H1 (cell line): ENCODE measurements around the gene POMP. TPM values are rescaled to one million over a fixed set of nuclear protein-coding genes. Genes with fewer than 3 reads are reported as not detected.

Experiments used
- ATF3 ChIP-seq: IDR thresholded peaks from 2 replicates; pipeline ENCODE4 v1.6.1; 2011; ENCODE audit warnings: low read depth, mild to moderate bottlenecking, low read length; ENCODE audit not compliant: insufficient read depth
- BRCA1 ChIP-seq: IDR thresholded peaks from 2 replicates; pipeline ENCODE4 v1.6.1; 2012; ENCODE audit warnings: low read depth, low read length, improper control_type of control experiment
- CEBPB ChIP-seq: IDR thresholded peaks from 2 replicates; pipeline ENCODE4 v1.6.1; 2012; ENCODE audit warnings: low read depth, low read length
- EZH2 ChIP-seq: fragments of 200-600 bp; sonication (generic); IDR thresholded peaks from 2 replicates; pipeline ENCODE4 v1.7.1; 2012; ENCODE audit warnings: low read depth, mild to moderate bottlenecking, moderate library complexity, low read length, inconsistent platforms; ENCODE audit not compliant: severe bottlenecking
- FOSL1 ChIP-seq: IDR thresholded peaks from 2 replicates; pipeline ENCODE4 v1.6.1; 2011; ENCODE audit warnings: mild to moderate bottlenecking, low read depth, low read length, moderate library complexity; ENCODE audit not compliant: insufficient read depth
- HDAC2 ChIP-seq, 2 experiments: fragments of 300-600 bp in 1 of 2; sonication (generic) in 1 of 2; IDR thresholded peaks; 2 replicates each; pipeline ENCODE4 v1.6.1; 2011 to 2012; ENCODE audit warnings: low read depth in 2 of 2, low read length in 2 of 2, mild to moderate bottlenecking in 2 of 2, moderate library complexity in 2 of 2, borderline replicate concordance in 1 of 2, inconsistent platforms in 1 of 2
- JUND ChIP-seq: IDR thresholded peaks from 2 replicates; pipeline ENCODE4 v1.6.1; 2011; ENCODE audit warnings: mild to moderate bottlenecking, improper control_type of control experiment, low read length
- MAFK ChIP-seq: IDR thresholded peaks from 2 replicates; pipeline ENCODE4 v1.6.1; 2012; ENCODE audit warnings: low read depth, mild to moderate bottlenecking, improper control_type of control experiment, low read length
- MAX ChIP-seq: IDR thresholded peaks from 2 replicates; pipeline ENCODE4 v1.6.1; 2012; ENCODE audit warnings: inconsistent platforms
- POLR2A ChIP-seq, 2 experiments: IDR thresholded peaks; 1 replicate in 1 of 2; 2 replicates in 1 of 2; pipeline ENCODE4 v1.6.1; 2011; ENCODE audit warnings: low read depth in 2 of 2, low read length in 2 of 2, mild to moderate bottlenecking in 2 of 2; ENCODE audit errors: control extremely low read depth in 1 of 2
- RBBP5 ChIP-seq: IDR thresholded peaks from 2 replicates; pipeline ENCODE4 v1.7.1; 2012; ENCODE audit warnings: low read depth, mild to moderate bottlenecking, inconsistent platforms, low read length, moderate library complexity, borderline replicate concordance
- RNF2 ChIP-seq: fragments of 200-900, 300-1000 bp; sonication (generic); IDR thresholded peaks from 2 replicates; pipeline ENCODE4 v1.7.1; 2016; ENCODE audit warnings: borderline replicate concordance, low read depth, mild to moderate bottlenecking, antibody characterized with exemption, low read length; ENCODE audit not compliant: poor library complexity, severe bottlenecking; ENCODE audit errors: missing control alignments
- SAP30 ChIP-seq: fragments of 300-600 bp; sonication (generic); IDR thresholded peaks from 2 replicates; pipeline ENCODE4 v1.7.1; 2012; ENCODE audit warnings: low read length, moderate library complexity, mild to moderate bottlenecking, inconsistent platforms; ENCODE audit not compliant: insufficient read depth, insufficient replicate concordance
- SIRT6 ChIP-seq: IDR thresholded peaks from one replicate; pipeline ENCODE4 v1.7.1; 2012; ENCODE audit warnings: low read length, inconsistent platforms
- TAF1 ChIP-seq: IDR thresholded peaks from 2 replicates; pipeline ENCODE4 v1.6.1; 2011; ENCODE audit warnings: mild to moderate bottlenecking, low read depth, low read length
- TBP ChIP-seq: IDR thresholded peaks from 2 replicates; pipeline ENCODE4 v1.6.1; 2011; ENCODE audit warnings: low read depth, low read length, improper control_type of control experiment
- TEAD4 ChIP-seq: IDR thresholded peaks from 2 replicates; pipeline ENCODE4 v1.6.1; 2012; ENCODE audit warnings: low read depth, low read length, inconsistent platforms, mixed read lengths
- polyA plus RNA-seq, 7 experiments: library from polyadenylated mRNA; depleted of rRNA in 3 of 7; stranded (reverse) in 5 of 7; unstranded in 2 of 7; fragments of >200 nt in 5 of 7; fragments of 200-250 nt in 2 of 7; gene quantifications; 1 replicate in 5 of 7; 2 replicates in 1 of 7; 4 replicates in 1 of 7; pipeline versions ENCODE4 v1.2.1 to v1.2.3, GENCODE V29; 2011 to 2013; ENCODE audit warnings: missing spikeins in 2 of 7, mixed read lengths in 2 of 7
- total RNA-seq: library from RNA; stranded (reverse); fragmentation: NEBNext Ultra II Directional; extraction: Animal tissue kit (Norgen Biotek cat#: 25700); gene quantifications from 2 replicates; pipeline ENCODE4 v1.2.1, GENCODE V29; 2021
- TF ChIP-seq, protein P1 (sequence below): IDR thresholded peaks from 2 replicates; pipeline ENCODE4 v1.6.1; 2012; ENCODE audit warnings: low read length, inconsistent platforms
- TF ChIP-seq, protein P2 (sequence below): IDR thresholded peaks from 2 replicates; pipeline ENCODE4 v1.6.1; 2011; ENCODE audit warnings: low read length, improper control_type of control experiment

Gene POMP
- total and polyA plus RNA-seq, 2 of the 8 experiments (the other 6 are each of a cell fraction or from before 2014, with no cell fraction given), result 38.4 to 115 TPM

- TF ChIP-seq ATF3 (no peak), CEBPB (no peak), BRCA1 (no peak), TAF1 (no peak), SIRT6 (no peak), FOSL1 (no peak), JUND (0 out of 2 replicates have a peak, but pooled peaks have one; percentile 36), TBP (peak; percentile 14; the same call in 1 of the 2 replicates), MAX (peak; percentile 52; the same call in 1 of the 2 replicates), RNF2 (no peak), RBBP5 (peak; percentile 85), HDAC2 (IDR thresholded peaks at IDR 0.05; ENCODE audit: borderline replicate concordance in 1 of 2, low read depth in 2 of 2, low read length in 2 of 2) (peak; percentile 6 to 90; a peak in 2 of 4 replicates), POLR2A (IDR thresholded peaks at IDR 0.05; ENCODE audit: control extremely low read depth in 1 of 2, low read depth in 2 of 2, low read length in 2 of 2) (no peak), MAFK (no peak), SAP30 (no peak), EZH2 (no peak), TEAD4 (0 out of 2 replicates have a peak, but pooled peaks have one; percentile 32)
- TF ChIP-seq, protein P1, sequence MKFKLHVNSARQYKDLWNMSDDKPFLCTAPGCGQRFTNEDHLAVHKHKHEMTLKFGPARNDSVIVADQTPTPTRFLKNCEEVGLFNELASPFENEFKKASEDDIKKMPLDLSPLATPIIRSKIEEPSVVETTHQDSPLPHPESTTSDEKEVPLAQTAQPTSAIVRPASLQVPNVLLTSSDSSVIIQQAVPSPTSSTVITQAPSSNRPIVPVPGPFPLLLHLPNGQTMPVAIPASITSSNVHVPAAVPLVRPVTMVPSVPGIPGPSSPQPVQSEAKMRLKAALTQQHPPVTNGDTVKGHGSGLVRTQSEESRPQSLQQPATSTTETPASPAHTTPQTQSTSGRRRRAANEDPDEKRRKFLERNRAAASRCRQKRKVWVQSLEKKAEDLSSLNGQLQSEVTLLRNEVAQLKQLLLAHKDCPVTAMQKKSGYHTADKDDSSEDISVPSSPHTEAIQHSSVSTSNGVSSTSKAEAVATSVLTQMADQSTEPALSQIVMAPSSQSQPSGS, result no peak
- TF ChIP-seq, protein P2, sequence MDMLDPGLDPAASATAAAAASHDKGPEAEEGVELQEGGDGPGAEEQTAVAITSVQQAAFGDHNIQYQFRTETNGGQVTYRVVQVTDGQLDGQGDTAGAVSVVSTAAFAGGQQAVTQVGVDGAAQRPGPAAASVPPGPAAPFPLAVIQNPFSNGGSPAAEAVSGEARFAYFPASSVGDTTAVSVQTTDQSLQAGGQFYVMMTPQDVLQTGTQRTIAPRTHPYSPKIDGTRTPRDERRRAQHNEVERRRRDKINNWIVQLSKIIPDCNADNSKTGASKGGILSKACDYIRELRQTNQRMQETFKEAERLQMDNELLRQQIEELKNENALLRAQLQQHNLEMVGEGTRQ, result no peak
Measured at GRCh38 chr13:28718543-28719226, 59.8 kb downstream of the POMP start, which contains the start of gene SLC46A3 (continued).
